GM12891 (cell line): ENCODE measurements around the gene PIP5K1B.

Experiments used
- DNase-seq: peaks from one replicate; pipeline ENCODE4 v3.0.0; 2011; ENCODE audit warnings: low spot score; ENCODE audit not compliant: insufficient read length
- FAIRE-seq: peaks from 2 replicates; lab custom pipeline; 2011; peaks lifted over from hg19 to GRCh38; lab: Jason Lieb, UNC
- PAX5 ChIP-seq: IDR thresholded peaks from 2 replicates; pipeline ENCODE4 v1.6.1; 2011; ENCODE audit warnings: low read length, moderate library complexity, mild to moderate bottlenecking; ENCODE audit not compliant: insufficient read depth, severe bottlenecking
- POLR2A ChIP-seq: IDR thresholded peaks from 2 replicates; pipeline ENCODE4 v1.6.1; 2011; ENCODE audit warnings: low read depth, low read length, control low read depth
- POLR2AphosphoS5 ChIP-seq: IDR thresholded peaks from 2 replicates; pipeline ENCODE4 v1.6.1; 2011; ENCODE audit warnings: low read depth, low read length, control low read depth
- POU2F2 ChIP-seq: IDR thresholded peaks from 2 replicates; pipeline ENCODE4 v1.6.1; 2011; ENCODE audit warnings: low read depth, mild to moderate bottlenecking, control low read depth, low read length, moderate library complexity
- SPI1 ChIP-seq: IDR thresholded peaks from 2 replicates; pipeline ENCODE4 v1.6.1; 2011; ENCODE audit warnings: low read depth, low read length, control low read depth
- TAF1 ChIP-seq: IDR thresholded peaks from 2 replicates; pipeline ENCODE4 v1.6.1; 2011; ENCODE audit warnings: low read depth, low read length, control low read depth

PIP5K1B gene

DNA sequence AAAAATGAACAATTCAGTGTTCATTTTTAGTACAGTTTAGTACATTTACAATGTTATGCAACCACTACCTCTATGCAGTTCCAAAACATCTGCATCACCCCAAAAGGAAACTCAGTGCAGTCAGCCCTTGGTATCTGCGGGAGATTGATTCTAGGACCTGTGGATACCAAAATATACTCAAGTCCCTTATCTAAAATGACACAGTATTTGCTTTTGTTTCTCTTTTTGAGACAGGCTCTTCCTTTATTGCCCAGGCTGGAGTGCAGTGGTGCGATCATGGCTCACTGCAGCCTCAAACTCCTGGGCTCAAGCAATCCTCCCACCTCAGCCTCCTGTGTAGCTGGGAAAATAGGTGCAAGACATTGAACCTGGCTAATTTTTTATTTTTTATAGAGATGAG lies 114.0 kb downstream of the PIP5K1B start:
- no peak for TF ChIP-seq POLR2AphosphoS5
- TF ChIP-seq POU2F2 = no peak
- TF ChIP-seq POLR2A = no peak
- no peak for TF ChIP-seq PAX5
- no peak for TF ChIP-seq TAF1
- no peak for TF ChIP-seq SPI1
- FAIRE-seq = no peak
- DNase-seq = no peak

DNA sequence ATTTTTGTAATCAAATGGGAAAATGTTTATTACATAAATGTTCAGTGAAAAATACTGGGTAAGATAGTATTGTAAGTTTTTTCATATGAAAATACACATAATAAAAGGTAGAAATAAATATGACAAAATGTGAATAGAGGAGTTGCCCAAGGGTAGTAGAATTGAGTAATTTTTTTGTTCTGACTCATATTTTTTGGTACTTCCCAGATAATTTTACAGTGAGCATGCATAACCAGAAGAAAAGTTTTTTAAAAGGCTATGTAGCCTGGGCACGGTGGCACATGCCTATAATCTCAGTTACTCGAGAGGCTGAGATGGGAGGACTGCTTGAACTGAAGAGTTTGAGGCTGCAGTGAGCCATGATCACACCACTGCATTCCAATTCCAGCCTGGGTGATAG lies 116.9 kb downstream of the PIP5K1B start:
- no peak for FAIRE-seq
- DNase-seq = no peak
- TF ChIP-seq SPI1 = no peak
- TF ChIP-seq POLR2AphosphoS5 = no peak
- TF ChIP-seq PAX5 = no peak
- no peak for TF ChIP-seq TAF1
- no peak for TF ChIP-seq POLR2A
- TF ChIP-seq POU2F2 = no peak

- TF ChIP-seq POLR2AphosphoS5 = no peak
- no peak for TF ChIP-seq SPI1
- no peak for TF ChIP-seq PAX5
- no peak for TF ChIP-seq TAF1
- TF ChIP-seq POLR2A = no peak
- no peak for TF ChIP-seq POU2F2
- DNase-seq = no peak
- FAIRE-seq = no peak
These were observed 117.6 kb downstream of the PIP5K1B start for GRCh38 chr9:68822596-68823165.

DNA sequence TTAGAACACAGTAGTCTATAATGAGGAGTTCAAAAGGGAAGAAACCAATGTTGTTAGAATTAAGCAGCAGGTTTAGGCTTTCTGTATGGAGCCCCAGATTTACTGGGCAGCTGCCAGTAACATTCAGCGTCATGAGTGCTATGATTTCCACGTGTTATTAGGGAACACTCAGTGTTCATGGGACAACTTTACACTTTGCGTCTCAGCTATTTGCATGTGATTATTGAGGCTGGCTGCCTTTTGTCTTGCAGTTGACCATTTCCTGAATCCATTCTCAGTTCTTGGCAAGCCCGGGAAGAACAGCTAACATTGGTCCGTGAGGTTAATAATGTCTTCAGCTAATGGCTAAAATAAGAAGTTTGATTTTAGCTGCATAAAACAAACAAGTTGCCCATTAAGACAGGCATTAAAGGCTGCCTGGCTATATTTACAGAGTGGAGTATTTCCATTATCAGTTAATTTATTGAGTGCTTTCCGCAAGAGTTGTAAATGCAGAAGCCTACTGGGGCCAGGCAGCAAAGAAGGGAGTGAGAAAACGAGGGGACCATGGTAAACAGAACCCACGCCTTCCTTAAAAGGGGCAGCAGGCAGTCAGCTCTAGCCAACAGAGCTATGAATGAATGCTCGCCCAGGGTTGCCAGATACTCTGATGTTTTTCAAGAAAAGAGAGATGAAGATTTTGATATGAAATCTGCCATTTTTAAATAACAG lies 120.9 kb downstream of the PIP5K1B start:
- TF ChIP-seq SPI1 (no peak), PAX5 (no peak), TAF1 (no peak), POLR2AphosphoS5 (no peak), POLR2A (no peak), POU2F2 (no peak)
- DNase-seq (no peak), FAIRE-seq (no peak)

DNA sequence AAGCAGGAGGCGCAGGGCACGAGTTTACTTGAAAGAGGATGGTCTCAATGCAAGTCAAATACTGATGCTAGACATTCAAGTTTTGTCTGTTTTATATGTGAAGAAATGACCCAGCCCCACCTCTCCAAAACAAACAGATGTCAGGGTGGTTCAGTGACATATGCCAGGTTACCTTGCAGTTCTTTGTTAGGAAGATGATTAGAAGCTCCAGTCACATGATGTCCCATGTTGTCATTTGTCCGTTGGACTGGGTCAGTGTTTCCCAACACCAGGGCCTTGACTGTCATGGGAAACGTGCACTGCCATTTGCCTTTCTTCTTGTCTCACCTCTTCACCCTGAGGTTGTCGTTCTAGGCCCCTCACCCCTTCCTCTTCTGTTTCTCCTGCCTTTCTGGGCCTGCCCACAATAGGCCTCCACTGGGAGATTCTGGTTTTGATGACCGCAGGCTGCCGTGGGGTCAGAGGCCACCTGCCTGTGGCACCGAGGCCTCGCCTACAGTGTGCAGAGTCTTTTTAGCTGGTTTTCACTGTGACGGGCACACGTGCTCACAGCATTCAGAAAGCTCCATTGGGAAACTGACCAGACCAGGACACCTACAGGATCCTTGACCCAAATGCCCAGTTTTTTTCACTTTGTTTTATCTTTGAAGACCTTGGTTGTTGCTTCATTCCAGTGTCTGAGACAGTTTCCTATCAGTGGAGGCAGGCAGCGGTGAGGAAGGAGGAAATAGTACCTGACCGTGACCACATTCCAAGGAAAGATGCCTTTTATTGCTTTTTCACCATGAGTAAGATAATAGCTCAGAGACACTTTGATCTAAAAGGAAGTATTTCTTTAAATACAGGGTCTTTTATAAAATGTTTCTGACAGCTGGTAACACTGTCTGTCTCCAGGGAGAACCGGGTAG lies 123.1 kb downstream of the PIP5K1B start:
- DNase-seq = no peak
- no peak for FAIRE-seq
- no peak for TF ChIP-seq PAX5
- no peak for TF ChIP-seq POU2F2
- no peak for TF ChIP-seq TAF1

- DNase-seq (no peak), FAIRE-seq (no peak)
- TF ChIP-seq POLR2AphosphoS5 = no peak
- no peak for TF ChIP-seq TAF1
- TF ChIP-seq SPI1 = no peak
- no peak for TF ChIP-seq PAX5
- TF ChIP-seq POLR2A = no peak
- no peak for TF ChIP-seq POU2F2
These were observed 127.1 kb downstream of the PIP5K1B start for GRCh38 chr9:68832101-68832500.

DNA sequence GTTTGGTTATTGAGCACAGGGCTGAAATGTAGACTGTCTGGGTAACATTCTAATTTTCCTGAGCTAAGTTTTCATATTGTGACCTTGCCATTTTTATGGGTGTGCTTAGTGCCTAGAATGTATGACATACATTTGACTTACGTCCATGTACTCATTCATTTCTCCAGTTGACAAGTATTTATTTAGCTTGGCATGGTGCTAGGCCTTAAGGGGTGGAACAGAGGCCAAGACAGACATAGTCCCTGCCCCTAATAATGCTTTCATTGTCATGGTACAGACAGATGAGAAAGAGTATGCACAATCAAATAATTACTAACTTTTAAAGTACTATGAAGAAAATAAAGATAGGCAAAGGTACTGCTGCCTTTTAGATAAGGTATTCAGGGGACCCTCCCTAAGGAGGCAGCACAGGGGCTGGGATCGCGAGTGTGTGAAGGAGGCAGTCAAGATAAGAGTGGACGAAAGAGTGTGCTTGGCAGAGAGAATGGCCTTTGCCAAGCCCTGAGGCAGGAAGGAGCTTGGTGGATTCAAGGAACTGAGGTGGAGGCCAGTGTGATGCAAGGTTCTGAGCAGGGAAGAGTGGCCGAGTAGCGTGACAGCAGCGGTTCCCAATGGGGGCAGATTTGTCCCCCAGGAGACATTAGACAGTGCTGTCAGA lies 128.0 kb downstream of the PIP5K1B start:
- no peak for TF ChIP-seq SPI1
- TF ChIP-seq POU2F2 = no peak
- no peak for TF ChIP-seq PAX5
- no peak for TF ChIP-seq TAF1
- TF ChIP-seq POLR2A = no peak
- TF ChIP-seq POLR2AphosphoS5 = no peak
- FAIRE-seq (no peak), DNase-seq (no peak)

DNA sequence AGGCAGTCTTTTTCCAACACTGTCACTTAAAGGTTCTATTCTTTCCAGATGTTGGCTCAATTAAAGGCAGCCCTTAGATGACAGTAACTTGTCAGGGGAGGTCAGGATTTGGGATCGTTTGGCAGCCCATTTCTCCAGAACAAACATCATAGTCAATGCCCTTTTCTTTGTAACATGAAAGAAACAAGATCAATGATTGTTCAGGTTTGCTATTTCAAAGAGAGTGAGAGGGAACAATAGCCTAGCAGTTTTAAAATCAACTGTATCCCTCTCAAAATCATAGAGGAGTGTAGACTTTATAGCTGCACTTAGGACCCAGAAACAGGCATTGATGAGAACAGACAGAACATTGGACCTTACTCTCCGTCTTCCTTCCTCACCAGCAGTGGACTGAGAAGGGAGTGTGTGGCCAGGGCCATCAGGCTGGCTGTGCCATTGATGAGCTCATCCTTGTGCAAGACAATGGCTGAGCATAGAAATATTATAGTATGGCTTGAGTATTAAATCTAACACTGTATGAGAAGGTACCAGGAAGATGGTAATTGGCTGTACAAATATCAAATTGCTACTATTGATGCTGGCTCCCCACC lies 130.0 kb downstream of the PIP5K1B start:
- TF ChIP-seq TAF1 (no peak), SPI1 (no peak), POLR2A (no peak), POLR2AphosphoS5 (no peak), POU2F2 (no peak), PAX5 (no peak)
- DNase-seq = no peak
- FAIRE-seq = no peak

DNA sequence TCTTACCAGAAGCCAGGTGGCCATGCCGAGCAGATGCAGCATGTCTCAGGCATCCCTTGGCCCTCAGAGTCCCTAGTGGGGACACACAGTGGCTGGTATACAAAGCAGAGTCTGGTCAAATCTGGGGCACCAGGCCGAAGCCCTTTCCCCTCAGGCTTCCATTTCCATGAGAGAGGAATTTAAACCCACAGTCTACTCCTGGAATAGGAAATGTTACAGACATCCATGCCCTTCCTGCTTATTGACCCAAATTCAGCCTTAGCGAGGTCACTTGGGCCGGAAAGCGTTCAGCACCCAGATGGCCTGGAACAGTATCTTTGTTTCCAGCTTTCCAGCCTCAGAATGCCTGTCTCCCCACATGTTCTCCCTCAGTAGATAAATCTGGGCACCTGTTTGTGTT lies 131.7 kb downstream of the PIP5K1B start:
- no peak for DNase-seq
- no peak for FAIRE-seq
- TF ChIP-seq POLR2A = no peak
- no peak for TF ChIP-seq POU2F2
- no peak for TF ChIP-seq PAX5
- no peak for TF ChIP-seq POLR2AphosphoS5
- TF ChIP-seq TAF1 = no peak
- TF ChIP-seq SPI1 = no peak
